DLD1 (cell line): ENCODE measurements around the gene PCDHB3.
"Not testable (repeated sequence)": the region's sequence is repeated elsewhere in the genome, so short reads cannot be mapped to it uniquely, and the experiment has no call there.

Experiments used
- in situ Hi-C: cut with HindIII; loops from 2 replicates; pipeline ENCODE4 v1.10.0; 2017; ENCODE audit warnings: low sequenced_read_pairs

The PCDHB3 gene

GRCh38 chr5:141100243-141100805, at the start of gene PCDHB3:
Gene PCDHB3, plus strand, starts transcription at chr5:141100473. Its CDS starts 177 bp downstream, at chr5:141100650.
- in situ Hi-C loops: no loop called here

DNA sequence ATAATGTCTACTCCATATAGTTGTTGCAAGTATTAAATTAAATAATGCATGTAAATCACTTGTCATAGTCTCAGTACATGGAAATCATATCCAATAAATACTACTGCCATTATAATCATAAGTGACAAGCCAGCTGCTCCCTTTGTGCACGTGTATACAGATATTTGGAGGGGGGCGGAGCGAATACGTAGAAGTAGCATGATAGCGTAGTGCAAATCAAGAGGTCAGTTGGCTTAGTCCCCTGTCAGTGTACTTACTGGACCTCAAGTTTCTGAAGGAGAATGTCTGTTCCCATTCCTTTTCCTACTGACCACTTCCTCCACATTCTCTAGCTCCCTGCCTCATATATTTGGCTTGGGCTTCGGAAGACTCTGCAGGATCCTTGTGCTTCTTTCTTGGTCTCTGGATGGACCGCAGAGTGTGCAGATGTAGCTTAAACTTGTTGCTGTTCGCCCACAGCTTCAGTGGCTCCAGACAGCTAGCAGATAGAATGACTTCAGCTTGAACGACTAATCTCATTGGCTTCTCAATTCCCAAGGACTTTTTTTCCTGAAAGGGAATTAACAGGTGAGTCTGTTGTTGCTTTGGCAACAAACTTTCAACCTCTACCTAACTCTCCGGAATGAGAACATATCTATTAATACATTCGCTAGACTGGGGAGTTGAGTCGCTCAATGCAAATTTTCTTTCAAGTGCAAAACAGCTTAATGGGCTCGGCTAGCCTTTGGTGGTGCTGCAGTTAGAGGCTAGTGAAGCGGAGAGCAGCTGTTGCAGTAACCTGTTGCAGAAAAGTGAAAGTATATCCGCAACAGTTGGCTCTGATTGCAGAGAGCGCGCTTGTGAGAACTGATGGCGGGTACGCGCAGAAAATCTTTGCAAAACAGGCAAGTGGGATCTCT, 49.4 kb upstream of the PCDHB3 start, which contains the start of gene PCDHB1:
Gene PCDHB1 (plus strand): TSS at position 753 of the 899 bp plus-strand sequence. CDS start 97 bp downstream, at position 850.
- in situ Hi-C loops: no loop called here

- in situ Hi-C loops: no loop called here
These were observed 48.8 kb upstream of the PCDHB3 start for GRCh38 chr5:141051521-141051866.

GRCh38 chr5:141077826-141078225, 22.4 kb upstream of the PCDHB3 start:
- in situ Hi-C loops: no loop called here

DNA sequence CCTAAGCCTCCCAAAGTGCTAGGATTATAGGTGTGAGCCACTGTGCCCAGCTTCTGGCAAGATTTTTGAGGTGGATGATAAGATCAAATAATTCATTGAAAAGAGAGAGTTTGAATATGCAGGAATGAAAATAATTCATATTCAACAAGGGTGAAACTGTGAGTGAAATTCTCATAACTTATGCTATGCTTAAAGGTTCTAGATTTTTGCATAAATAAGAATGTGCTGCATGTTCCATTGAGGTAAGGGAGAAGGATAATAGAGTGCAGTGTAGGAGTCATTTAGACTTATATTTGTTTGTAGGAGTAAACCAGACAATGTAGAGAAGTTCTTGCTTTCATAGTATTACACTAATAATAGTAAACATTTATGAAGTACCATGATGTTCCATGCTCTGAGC, 18.0 kb upstream of the PCDHB3 start:
- in situ Hi-C loops: no loop called here

DNA sequence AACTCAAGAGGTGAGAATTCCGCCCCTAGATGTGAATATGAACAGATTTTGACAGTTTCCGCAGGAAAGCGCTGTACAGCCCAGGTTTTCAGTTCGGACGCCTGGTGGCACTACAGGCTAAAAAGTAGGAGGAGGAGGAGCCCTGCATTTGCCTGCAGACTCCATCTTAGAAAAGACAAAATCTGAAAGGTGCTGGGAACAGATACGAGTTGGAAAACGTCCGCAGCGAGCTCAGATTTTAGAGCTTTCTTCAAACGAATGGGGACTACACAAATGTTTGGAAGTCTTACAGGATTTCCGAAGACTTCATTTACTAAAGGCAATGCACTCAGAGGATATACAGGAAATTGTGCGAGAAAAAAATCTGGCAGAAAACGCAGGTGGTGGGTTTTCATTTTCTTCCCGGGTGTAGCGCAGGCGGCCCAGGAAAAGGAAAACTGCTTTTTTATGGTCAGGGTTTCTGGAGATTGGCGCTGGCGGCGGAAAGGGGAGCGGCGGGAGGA, 15.7 kb upstream of the PCDHB3 start:
- in situ Hi-C loops: no loop called here

DNA sequence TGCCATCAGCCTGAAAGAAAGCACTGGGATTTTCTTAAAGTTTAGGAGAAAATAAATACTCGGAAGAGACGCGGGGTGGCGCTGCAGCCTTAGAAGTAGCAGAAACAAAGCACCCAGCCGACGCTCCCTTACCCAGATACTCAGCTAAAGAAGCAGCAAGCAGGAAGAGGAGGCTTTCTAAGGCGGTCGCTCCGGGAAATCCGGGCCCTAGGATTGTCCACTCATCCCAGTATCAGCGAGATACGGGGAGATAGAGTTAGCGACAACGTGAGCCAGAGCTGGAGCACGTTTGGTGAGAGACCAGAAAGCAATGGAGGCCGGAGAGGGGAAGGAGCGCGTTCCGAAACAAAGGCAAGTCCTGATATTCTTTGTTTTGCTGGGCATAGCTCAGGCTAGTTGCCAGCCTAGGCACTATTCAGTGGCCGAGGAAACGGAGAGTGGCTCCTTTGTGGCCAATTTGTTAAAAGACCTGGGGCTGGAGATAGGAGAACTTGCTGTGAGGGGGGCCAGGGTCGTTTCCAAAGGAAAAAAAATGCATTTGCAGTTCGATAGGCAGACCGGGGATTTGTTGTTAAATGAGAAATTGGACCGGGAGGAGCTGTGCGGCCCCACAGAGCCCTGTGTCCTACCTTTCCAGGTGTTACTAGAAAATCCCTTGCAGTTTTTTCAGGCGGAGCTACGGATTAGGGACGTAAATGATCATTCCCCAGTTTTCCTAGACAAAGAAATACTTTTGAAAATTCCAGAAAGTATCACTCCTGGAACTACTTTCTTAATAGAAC, 5.6 kb upstream of the PCDHB3 start, which contains the start of gene PCDHB2:
Gene PCDHB2 (plus strand): TSS at position 135 of the 782 bp plus-strand sequence. CDS start 176 bp downstream, at position 311.
- in situ Hi-C loops: no loop called here

- in situ Hi-C loops: no loop called here
These were observed 5.0 kb upstream of the PCDHB3 start for GRCh38 chr5:141095263-141095641.

DNA sequence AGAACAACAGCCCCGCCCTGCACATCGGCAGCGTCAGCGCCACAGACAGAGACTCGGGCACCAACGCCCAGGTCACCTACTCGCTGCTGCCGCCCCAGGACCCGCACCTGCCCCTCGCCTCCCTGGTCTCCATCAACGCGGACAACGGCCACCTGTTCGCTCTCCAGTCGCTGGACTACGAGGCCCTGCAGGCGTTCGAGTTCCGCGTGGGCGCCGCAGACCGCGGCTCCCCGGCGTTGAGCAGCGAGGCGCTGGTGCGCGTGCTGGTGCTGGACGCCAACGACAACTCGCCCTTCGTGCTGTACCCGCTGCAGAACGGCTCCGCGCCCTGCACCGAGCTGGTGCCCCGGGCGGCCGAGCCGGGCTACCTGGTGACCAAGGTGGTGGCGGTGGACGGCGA, 4.1 kb upstream of the PCDHB3 start:
- in situ Hi-C loops: not testable (repeated sequence)

- in situ Hi-C loops: not testable (repeated sequence)
These were observed 3.7 kb upstream of the PCDHB3 start for GRCh38 chr5:141096586-141096985.

DNA sequence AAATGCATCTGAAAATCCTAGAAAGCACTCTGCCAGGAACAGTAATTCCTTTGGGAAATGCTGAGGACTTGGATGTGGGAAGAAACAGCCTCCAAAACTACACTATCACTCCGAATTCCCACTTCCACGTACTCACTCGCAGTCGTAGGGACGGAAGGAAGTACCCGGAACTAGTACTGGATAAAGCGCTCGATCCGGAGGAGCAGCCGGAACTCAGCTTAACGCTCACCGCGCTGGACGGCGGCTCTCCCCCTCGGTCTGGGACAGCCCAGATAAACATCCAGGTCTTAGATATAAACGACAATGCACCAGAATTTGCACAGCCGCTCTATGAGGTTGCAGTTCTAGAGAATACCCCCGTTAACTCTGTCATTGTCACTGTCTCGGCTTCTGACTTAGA, 786 bp downstream of the PCDHB3 start:
- in situ Hi-C loops: no loop called here

- in situ Hi-C loops: not testable (repeated sequence)
These were observed 1.8 kb downstream of the PCDHB3 start for GRCh38 chr5:141102070-141102469.

- in situ Hi-C loops: not testable (repeated sequence)
These were observed 2.2 kb downstream of the PCDHB3 start for GRCh38 chr5:141102471-141102870.

DNA sequence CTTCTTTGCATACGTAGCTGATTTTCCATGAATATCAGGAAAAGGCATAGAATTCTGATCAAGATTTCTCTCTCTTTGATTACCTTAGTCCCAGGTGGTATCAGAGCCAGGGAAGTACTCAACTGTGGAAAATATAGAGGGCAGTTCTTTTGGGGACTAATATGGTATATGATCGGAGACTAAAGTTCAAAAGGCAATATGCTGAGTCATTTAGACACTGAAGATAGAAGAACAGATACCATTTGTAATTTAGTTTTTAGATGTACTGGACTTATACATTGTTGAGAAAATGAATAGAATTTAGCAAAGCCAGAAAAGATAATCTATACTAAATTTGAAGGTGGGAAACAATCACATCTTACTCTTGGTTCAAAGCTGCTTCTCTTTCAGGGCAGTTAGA, 5.1 kb downstream of the PCDHB3 start:
- in situ Hi-C loops: no loop called here

- in situ Hi-C loops: no loop called here
These were observed 19.0 kb downstream of the PCDHB3 start for GRCh38 chr5:141119250-141119649.

DNA sequence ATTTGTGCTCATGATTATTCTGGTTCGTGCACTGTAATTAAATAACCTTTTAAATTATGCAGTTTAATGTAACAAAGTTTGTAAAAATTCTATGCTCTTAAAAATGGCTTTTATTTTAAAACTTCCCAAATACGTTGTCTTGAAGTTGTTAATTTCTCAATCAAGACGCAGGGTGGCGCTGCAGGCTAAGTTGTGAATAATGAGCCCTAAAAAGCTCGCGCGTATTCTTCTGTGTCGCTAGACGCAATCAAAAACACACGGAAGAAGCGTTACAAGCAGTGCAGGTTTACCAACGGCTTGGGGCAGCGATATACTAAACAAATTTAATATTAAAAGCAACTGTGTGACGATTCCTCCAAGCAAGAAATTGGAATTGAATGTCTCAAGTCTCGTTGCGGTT, 21.3 kb downstream of the PCDHB3 start, which contains the start of gene PCDHB4:
Gene PCDHB4 (plus strand): TSS at position 256 of the 400 bp plus-strand sequence. CDS start 181 bp downstream, outside the sequence.
- in situ Hi-C loops: no loop called here

DNA sequence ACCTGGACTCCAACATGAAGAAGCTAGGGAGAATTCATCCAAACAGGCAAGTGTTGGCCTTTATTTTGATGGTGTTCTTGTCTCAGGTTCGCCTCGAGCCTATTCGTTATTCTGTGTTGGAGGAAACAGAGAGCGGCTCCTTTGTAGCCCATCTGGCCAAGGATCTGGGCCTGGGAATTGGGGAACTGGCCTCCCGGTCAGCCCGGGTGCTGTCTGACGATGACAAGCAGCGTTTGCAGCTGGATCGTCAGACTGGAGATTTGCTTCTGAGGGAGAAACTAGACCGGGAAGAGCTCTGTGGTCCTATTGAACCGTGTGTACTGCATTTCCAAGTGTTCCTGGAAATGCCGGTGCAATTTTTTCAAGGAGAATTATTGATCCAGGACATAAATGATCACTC, 21.7 kb downstream of the PCDHB3 start:
- in situ Hi-C loops: no loop called here

GRCh38 chr5:141123396-141124135, 23.3 kb downstream of the PCDHB3 start:
- in situ Hi-C loops: not testable (repeated sequence)

- in situ Hi-C loops: no loop called here
These were observed 27.0 kb downstream of the PCDHB3 start for GRCh38 chr5:141127305-141127704.

DNA sequence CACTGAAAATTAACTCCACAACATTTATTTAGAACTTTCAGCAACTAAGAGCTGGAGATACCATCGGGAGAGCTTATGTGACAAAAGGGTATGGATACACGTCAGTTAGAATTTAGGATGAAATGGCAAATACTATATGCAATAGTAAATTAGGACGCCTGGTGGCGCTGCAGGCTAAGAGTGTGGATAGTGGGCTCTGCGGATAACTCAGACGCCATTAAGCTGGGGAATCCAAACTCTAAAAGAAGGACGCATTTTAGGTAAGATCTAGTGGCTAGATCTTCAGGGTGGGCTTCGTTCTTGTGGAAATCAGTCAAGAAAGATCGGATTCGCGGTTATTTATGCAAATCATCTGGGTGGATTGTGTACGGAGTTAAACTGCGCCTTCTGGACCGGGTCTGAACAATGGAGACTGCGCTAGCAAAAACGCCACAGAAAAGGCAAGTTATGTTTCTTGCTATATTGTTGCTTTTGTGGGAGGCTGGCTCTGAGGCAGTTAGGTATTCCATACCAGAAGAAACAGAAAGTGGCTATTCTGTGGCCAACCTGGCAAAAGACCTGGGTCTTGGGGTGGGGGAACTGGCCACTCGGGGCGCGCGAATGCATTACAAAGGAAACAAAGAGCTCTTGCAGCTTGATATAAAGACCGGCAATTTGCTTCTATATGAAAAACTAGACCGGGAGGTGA, 34.9 kb downstream of the PCDHB3 start, which contains the start of gene PCDHB5:
Gene PCDHB5 (plus strand): TSS at position 177 of the 688 bp plus-strand sequence. CDS start 229 bp downstream, at position 406.
- in situ Hi-C loops: no loop called here
